ENCODE data around the gene TMEM253. TPM values are rescaled to one million over a fixed set of nuclear protein-coding genes. Genes with fewer than 3 reads are reported as not detected.

TMEM253 gene
- total RNA-seq, 1 donor = not detected

- Histone ChIP-seq H3K9me3 (ENCODE audit: low read depth, low read length) (no peaks in the 10 kb centered on the region), H3K79me2 (ENCODE audit: insufficient read depth, low read length) (no peaks in the 10 kb centered on the region), H3K4me2 (ENCODE audit: insufficient read depth, low read length) (no peak overlapping the region), H3K36me3 (ENCODE audit: insufficient read depth, low read length) (peaks cover 50% of the 10 kb centered on the region), H2AFZ (ENCODE audit: low read length) (no peak overlapping the region), H4K20me1 (ENCODE audit: insufficient read depth, low read length) (peaks cover 12% of the 10 kb centered on the region), H3K4me3 (ENCODE audit: insufficient read depth, low read length) (no peak overlapping the region), H3K4me1 (ENCODE audit: insufficient read depth, low read length) (peaks cover 10% of the 10 kb centered on the region), H3K27me3 (ENCODE audit: insufficient read depth, low read length) (no peaks in the 10 kb centered on the region), H3K27ac (ENCODE audit: low read depth, low read length) (no peak overlapping the region)
- no peak for TF ChIP-seq CTCF (IDR thresholded peaks at IDR 0.05; ENCODE audit: extremely low read depth, low read depth, low read length)
- DNase-seq (ENCODE audit: insufficient read length, low spot score, missing footprints) = peak; percentile 41
These were observed 12.2 kb upstream of the TMEM253 start for GRCh38 chr14:21088687-21089086.

DNA sequence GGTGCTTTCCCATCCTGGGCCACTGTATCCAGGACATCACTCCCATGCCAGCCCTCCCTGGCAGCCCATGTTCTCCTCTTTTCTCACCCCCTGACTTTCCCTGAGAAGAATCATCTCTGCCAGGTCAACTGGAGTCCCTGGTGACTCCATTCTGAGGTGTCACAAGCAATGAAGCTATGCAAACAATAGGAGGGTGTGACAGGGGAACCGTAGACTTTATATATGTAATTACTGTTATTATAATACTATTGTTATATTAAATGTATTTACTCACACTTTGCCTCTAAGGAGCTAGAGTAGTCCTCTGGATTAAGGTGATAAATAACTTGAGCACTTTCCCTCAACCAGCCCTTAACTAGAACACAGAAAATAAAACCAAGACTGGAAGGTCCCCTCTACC, 11.6 kb upstream of the TMEM253 start:
- Histone ChIP-seq H3K4me2 (ENCODE audit: insufficient read depth, low read length) (no peak overlapping the region), H3K4me1 (ENCODE audit: insufficient read depth, low read length) (peaks cover 10% of the 10 kb centered on the region), H3K27me3 (ENCODE audit: insufficient read depth, low read length) (no peaks in the 10 kb centered on the region), H3K79me2 (ENCODE audit: insufficient read depth, low read length) (no peaks in the 10 kb centered on the region), H3K4me3 (ENCODE audit: insufficient read depth, low read length) (no peak overlapping the region), H4K20me1 (ENCODE audit: insufficient read depth, low read length) (peaks cover 15% of the 10 kb centered on the region), H3K27ac (ENCODE audit: low read depth, low read length) (no peak overlapping the region), H3K36me3 (ENCODE audit: insufficient read depth, low read length) (peaks cover 45% of the 10 kb centered on the region), H3K9me3 (ENCODE audit: low read depth, low read length) (no peaks in the 10 kb centered on the region), H2AFZ (ENCODE audit: low read length) (no peak overlapping the region)
- peak; percentile 67 for DNase-seq (ENCODE audit: insufficient read length, low spot score, missing footprints)
- TF ChIP-seq CTCF (IDR thresholded peaks at IDR 0.05; ENCODE audit: extremely low read depth, low read depth, low read length) = no peak

DNA sequence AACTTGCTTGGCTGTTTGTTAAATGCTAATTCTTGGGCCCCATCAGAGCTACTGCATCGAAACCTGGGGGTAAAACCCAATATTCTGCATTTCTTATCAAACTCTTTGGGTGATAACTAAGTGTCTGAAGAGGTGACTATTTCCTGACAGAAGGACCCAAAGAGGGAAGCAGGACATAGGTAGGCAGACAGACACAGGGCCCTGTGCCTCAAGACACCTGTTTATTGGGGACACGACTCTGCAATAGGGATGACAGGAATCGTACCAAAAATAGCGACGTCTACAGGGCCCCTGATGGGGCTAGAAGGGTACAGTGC, 11.0 kb upstream of the TMEM253 start:
- H3K27me3 ChIP-seq (ENCODE audit: insufficient read depth, low read length) = no peaks in the 10 kb centered on the region
- no peak overlapping the region for H3K4me3 ChIP-seq (ENCODE audit: insufficient read depth, low read length)
- H3K27ac ChIP-seq (ENCODE audit: low read depth, low read length) = no peak overlapping the region
- peak; percentile 71 for DNase-seq (ENCODE audit: insufficient read length, low spot score, missing footprints)
- peaks cover 40% of the 10 kb centered on the region for H3K36me3 ChIP-seq (ENCODE audit: insufficient read depth, low read length)
- no peak overlapping the region for H3K4me2 ChIP-seq (ENCODE audit: insufficient read depth, low read length)
- no peaks in the 10 kb centered on the region for H3K9me3 ChIP-seq (ENCODE audit: low read depth, low read length)
- no peaks in the 10 kb centered on the region for H3K79me2 ChIP-seq (ENCODE audit: insufficient read depth, low read length)
- TF ChIP-seq CTCF (IDR thresholded peaks at IDR 0.05; ENCODE audit: extremely low read depth, low read depth, low read length) = no peak
- peaks cover 15% of the 10 kb centered on the region for H4K20me1 ChIP-seq (ENCODE audit: insufficient read depth, low read length)
- H3K4me1 ChIP-seq (ENCODE audit: insufficient read depth, low read length) = peaks cover 6% of the 10 kb centered on the region
- H2AFZ ChIP-seq (ENCODE audit: low read length) = no peak overlapping the region

DNA sequence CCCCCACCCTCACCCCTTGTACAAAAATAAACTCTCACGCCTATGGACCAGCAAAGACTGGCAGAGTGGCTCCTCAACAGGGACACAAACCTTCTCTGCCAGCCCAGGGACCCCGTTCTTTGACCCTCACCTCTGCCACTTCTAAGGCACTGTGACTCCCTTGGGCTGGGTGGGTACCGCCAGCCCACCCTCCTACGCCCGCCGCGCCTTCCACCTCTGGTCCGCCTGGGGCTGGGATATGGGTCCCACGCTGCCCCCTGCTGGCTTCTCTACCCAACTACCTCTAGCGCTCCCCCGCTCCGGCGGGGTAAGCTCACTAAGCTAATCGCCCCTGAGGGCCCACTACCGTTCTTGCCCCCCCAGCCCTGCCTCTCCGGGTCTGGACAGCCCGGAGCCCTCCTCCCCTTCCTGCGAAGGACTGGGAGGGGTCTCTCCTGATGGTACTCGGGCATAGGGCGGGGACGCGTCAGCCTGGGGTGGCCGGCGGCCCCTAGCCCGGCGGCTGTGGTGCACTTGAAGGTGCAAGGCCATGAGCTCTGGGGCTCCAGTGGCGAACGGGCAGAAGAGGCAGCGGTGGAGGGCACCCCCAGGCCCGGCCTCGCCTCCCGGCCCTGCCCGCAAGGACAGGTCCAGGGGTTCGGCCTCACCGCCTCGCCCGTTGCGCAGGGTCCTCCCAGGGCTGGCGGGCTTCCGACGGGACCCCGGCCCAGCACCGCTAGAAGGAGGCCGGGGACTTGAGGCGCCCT, 10.5 kb upstream of the TMEM253 start:
- TF ChIP-seq CTCF (IDR thresholded peaks at IDR 0.05; ENCODE audit: extremely low read depth, low read depth, low read length) = peak; percentile 38
- Histone ChIP-seq H3K79me2 (ENCODE audit: insufficient read depth, low read length) (no peaks in the 10 kb centered on the region), H3K4me3 (ENCODE audit: insufficient read depth, low read length) (no peak overlapping the region), H3K27me3 (ENCODE audit: insufficient read depth, low read length) (no peaks in the 10 kb centered on the region), H3K4me2 (ENCODE audit: insufficient read depth, low read length) (no peak overlapping the region), H3K27ac (ENCODE audit: low read depth, low read length) (no peak overlapping the region), H3K36me3 (ENCODE audit: insufficient read depth, low read length) (peaks cover 36% of the 10 kb centered on the region), H2AFZ (ENCODE audit: low read length) (no peak overlapping the region), H3K4me1 (ENCODE audit: insufficient read depth, low read length) (peaks cover 1% of the 10 kb centered on the region), H4K20me1 (ENCODE audit: insufficient read depth, low read length) (peaks cover 15% of the 10 kb centered on the region), H3K9me3 (ENCODE audit: low read depth, low read length) (no peaks in the 10 kb centered on the region)
- DNase-seq (ENCODE audit: insufficient read length, low spot score, missing footprints) = peak; percentile 94
